NCI-H1436 (cell line): Measurements from ENCODE around the gene TEX38.
"Not testable (repeated sequence)": the region's sequence is repeated elsewhere in the genome, so short reads cannot be mapped to it uniquely, and the experiment has no call there.

Experiments used
- DNase-seq: peaks from one replicate; lab custom pipeline; 2025; lab: John Stamatoyannopoulos, UW

TEX38 gene

DNA sequence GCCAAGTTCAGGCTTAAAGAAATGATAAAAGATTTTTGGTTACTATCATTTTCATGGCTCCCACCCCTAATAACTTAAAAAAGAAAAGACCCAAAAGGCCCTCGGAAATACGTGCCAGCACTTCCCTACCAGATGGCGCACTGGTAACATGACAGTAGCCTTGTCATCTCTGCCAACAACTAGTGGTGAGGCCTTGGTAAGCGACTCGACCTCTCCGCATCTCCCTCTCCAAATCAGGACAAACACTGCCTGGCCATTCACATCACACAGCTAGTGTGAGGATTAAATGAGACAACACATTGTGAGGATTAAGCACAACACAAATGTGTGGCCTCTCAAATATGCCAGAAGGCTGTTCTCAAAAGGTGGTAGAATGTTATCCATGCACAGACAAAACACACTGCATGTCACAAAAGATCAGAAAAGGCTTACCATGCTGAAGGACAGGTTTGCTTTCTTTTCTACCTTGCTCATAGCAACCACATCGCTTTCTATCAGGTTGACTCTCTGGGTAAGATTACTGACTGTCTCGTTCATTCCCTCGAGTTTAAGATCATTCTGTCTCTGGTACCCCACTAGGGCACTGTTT lies 16.4 kb downstream of the TEX38 start:
- no peak for DNase-seq

DNA sequence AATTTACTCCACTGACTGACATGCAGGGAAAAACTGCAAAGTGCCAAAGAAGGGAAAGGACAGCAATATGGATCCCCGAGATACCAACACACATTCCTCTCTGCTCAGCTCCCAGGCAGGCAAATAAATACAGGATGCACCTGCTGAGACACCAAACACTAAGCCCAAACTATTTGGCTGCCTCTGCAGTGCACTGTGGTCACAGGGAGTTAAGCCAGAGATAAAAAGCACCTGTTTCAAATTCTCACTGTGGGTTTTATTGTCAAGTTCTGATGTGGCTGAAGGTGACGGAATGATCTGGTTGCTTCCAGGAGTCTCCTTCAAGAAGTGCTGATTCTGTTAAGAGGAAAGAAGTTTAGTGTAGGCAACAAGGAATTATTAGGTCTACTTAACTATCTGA lies 17.7 kb downstream of the TEX38 start:
- no peak for DNase-seq

DNA sequence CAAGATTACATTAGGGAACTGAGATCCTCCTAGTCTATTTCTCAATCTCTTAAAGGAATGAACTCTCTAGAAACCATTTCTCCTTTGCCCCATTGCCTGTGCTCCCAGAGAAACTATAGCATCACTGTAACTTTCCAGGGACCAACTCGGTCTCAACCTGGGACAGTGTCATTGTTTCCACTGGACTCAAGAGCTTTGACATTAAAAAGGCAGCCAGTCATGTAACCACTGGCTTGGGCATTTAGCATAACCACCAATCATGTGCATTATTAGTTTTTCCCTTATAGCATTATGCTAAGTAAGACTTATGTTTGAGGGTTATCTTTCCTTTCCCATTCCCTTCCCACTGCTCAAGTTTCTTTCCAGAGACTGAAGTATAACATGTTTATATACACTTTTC lies 18.2 kb downstream of the TEX38 start:
- DNase-seq: no peak

DNA sequence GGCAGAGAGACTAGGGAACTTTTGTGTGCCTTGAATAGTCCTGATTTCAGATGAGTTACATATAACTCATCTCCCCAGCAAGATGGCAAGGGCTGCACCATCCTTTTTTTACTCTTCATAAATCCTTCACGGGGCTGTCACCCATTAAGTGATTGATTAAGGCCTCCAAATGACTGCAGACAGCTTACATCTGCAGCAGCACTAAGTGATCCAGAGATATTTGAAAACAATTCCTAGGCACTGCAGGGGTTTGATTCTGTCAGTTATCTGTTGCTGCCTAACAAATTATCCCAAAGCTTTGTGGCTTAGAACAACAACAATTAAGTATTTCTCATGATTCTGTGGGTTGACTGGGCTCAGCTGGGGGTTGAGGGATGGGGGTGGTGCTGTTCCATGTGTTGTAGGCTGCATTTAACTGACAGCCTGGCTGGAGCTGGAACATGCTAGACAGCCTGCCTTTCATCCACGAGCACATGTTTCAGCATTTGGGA lies 19.3 kb downstream of the TEX38 start:
- no peak for DNase-seq

DNA sequence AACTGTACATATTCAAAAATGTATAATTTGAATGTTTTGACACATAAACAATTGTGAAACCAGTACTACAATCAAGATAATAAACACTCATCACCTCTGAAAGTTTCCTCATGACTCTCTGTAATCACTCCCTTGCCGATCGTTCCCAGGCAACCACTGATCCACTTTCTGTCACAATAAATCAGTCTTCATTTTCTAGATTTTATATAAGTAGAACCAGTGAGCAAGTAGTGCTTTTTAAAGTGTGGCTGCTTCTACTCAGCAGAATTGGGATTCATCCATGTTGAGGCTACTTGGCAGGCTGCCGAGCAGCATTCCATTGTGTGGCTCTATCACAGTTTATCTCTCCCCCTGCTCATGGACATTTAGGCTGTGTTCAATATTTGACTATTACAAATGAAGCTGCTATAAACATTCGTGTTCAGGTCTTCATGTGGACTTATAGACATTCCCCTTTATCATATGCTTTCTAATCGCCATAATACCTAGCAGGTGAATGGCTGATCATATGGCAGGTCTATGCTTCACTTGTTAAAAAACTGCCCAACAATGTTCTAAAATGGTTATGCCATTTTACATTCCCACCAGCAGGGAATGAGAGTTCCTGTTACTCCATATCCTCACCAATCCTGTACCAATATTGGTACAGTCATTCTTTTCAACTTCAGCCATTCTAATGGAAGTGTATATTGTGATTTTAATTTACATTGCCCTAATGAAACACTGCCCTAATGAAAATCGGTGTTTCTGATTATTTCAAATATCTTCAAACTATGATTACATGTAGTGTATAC lies 20.5 kb downstream of the TEX38 start:
- DNase-seq: no peak

DNA sequence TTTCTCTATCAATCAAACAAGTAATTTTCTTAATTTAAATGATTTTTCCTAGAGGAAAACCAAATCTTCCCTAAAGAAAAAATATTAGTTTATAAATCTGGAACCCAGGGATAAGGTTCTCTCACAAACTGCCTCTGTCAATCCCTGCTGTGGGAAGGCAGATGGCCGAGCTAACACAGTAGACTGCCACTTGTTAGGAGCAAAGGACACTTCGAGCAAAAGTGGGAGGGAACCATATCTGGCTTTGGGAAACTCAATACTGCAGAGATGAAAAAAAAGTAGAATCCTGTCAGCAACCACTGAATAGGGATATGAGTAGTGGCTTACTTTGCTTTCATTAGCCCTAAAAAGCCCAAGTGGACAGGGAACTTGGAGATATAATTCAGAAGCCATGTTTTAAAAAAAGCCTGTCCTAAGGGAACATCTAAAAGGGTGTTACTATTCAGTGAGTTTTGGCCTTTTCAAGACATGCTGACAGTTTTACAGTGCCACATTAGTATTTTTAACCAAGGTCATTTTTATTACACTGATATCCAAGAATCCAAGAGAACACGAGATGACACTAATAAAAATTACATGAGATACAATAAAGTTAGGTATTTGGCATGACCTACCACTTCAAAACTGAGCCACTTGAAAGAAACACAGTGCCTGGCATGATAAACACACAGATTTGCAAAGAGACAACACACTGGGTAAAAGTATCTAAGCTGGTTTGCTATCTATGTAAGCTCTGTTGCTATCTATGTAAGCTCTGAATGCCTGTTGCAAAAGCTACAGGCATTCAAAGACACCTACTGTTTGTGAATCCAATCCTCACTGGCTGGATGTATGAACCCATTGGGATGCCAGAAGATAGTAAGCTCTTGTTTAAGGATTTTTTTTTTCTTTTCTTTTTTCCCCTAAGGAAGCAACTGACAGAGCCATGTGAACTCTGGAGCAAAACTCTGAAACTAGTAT lies 21.4 kb downstream of the TEX38 start:
- no peak for DNase-seq

DNA sequence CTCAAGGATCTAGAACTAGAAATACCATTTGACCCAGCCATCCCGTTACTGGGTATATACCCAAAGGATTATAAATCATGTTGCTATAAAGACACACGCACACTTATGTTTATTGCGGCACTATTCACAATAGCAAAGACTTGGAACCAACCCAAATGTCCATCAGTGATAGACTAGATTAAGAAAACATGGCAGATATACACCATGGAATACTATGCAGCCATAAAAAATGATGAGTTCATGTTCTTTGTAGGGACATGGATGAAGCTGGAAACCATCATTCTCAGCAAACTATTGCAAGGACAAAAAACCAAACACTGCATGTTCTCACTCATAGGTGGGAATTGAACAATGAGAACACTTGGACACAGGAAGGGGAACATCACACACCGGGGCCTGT lies 23.0 kb downstream of the TEX38 start:
- not testable (repeated sequence) for DNase-seq

DNA sequence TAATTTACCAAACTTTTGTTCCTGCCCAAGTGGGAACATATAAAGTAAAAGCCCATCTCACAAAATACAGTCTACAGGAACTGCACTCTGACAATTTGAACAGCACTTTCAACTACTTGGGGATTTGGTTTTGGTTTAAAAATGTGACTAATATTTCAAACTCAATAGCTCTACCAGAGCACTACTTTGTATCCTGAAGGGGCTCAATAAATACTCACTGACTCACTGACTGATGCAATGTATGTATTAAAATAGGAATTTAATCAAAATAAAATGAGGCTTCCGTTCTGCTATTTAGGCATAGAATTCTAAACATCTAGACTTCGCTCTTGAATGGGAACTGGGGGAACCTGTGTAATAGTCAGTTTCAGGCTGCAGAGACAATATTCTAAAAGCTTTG lies 25.4 kb downstream of the TEX38 start:
- no peak for DNase-seq

DNA sequence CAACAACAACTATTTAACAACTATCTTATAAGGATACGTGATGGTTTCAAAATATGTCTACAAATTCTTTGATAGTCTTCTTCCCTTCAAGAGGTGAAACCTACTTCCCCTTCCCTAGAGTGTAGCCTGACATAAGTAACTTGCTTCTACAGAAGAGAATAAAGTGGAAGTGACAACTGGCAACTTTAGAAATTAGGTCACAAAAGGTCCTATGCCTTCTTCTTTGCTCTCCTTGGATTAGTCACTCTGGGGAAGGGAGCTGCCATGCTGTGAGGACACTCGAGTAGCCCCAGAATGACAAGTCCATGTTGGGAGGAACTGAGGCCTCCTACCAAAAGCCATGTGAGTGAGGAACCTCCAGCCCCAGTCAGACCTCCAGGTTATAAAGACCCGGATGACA lies 28.0 kb downstream of the TEX38 start:
- no peak for DNase-seq

DNA sequence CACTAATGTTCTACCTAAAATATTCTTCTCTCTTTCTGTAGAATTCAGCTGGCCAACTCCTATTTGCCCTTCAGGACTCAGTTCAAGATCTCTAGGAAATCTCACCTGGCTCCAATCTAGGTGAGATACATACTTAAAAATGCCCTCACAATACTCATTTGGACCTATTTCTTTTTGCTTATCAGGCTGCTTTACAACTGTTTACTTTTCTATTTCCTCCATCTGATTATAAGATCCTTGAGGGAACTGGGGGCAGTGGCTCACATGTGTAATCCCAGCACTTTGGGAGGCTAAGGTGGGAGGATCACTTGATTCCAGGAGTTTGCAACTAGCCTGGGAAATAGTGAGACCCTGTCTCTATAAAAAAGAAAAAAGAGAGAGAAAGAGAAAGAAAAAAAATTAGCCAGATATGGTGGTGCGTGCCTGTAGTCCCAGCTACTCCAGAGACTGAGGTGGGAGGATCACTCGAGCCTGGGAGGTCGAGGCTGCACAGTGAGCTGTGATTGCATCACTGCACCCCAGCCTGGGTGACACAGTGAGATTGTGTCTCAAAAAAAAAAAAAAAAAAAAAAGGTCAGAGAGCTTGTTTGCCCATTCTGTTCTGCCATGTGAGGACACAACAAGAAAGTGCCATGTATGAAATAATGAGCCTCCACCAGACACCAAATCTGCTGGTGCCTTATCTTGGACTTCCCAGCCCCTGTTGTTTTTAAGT lies 32.4 kb downstream of the TEX38 start:
- DNase-seq: no peak

DNA sequence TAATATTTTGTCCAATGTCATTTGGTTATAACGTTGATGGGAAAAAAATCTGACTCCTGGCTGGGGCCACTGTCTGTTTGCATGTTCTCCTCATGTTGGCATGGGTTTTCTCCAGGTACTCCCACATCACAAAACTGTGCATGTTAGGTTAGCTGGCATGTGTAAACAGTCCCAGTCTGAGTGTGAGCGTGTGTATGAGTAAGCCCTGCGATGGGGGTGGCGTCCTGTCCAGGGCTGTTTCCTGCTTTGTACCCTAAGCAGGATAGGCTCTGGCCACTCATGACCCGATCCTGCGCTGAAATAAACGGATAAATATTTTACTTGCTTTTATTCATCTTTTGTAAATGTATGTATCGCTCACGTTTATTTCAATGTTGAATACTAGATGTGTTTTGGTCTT lies 33.8 kb downstream of the TEX38 start:
- no peak for DNase-seq

DNA sequence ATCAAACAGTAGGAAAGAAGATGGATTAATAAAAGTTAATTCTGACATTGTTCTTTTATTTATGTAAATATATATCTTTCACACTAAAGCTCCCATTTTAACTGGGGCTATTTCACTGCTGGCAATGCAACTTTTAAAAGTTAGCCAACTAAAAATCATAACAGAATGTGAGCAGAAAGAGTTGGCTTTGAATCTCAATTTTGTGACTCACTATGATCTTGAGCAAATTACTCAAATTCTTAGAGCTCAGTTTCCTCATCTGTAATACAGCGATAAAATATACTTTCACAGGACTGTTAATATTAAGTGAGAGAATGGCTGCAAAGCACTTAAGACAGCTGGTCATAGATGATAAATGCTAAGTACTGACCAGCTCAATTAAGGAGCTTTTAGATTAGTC lies 36.5 kb downstream of the TEX38 start:
- DNase-seq: no peak

DNA sequence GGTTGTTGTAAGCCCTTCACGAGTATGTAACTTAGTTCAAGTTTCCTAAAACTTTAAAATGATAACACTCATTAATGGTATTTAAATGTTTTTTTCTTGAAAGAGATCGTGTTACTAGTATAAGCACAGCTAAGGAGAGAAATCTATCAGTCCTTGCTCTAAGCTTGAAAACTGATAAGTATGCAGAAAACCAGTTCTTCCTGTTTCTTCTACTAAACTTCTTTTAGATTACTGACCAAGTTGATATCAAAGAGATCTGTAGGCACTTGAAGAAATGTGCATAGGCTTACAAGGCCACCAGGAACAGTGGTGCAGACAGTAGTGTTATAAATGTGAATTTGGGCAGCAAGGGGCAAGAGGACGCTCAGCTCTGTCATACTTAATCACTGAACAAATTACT lies 43.3 kb downstream of the TEX38 start:
- no peak for DNase-seq

DNA sequence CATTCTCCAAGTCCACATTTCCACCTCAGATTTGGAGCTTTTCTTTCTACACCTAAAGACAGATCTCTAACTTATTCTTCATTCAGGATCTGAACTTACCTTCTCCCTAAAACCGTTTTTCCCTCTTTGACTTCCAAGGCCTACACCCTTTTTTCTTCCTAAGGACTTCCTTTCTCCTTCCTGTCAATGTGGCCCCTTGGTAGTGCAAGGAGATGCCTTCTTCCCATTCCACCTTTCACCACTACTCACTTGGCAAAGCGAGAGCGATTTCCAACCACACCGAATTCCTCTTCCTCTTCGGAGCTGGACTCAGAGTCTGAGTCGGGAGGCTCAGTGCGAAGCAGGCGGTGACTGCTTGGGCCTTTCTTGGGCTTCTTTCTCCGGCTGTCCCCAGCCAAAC lies 46.0 kb downstream of the TEX38 start:
- DNase-seq: no peak

DNA sequence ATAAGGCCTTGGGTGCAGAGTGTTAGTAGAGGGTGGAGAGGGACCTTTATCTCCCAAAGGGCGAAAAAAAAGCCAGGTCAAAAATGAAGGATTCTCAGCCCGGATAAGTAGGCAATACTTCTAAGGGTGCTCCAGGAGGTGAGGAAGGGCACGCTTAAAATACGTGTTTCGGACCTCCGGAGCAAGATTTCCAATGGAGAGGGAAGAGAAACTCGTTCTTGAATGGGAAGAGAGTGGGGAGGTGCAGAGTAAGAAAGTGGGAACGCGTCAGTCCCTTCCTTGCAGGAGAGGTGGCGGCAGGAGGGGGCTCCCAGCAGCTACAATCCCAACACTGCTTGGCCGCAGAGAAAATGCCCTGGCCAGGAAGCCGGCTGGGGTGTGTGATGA lies 46.7 kb downstream of the TEX38 start:
- DNase-seq: no peak

DNA sequence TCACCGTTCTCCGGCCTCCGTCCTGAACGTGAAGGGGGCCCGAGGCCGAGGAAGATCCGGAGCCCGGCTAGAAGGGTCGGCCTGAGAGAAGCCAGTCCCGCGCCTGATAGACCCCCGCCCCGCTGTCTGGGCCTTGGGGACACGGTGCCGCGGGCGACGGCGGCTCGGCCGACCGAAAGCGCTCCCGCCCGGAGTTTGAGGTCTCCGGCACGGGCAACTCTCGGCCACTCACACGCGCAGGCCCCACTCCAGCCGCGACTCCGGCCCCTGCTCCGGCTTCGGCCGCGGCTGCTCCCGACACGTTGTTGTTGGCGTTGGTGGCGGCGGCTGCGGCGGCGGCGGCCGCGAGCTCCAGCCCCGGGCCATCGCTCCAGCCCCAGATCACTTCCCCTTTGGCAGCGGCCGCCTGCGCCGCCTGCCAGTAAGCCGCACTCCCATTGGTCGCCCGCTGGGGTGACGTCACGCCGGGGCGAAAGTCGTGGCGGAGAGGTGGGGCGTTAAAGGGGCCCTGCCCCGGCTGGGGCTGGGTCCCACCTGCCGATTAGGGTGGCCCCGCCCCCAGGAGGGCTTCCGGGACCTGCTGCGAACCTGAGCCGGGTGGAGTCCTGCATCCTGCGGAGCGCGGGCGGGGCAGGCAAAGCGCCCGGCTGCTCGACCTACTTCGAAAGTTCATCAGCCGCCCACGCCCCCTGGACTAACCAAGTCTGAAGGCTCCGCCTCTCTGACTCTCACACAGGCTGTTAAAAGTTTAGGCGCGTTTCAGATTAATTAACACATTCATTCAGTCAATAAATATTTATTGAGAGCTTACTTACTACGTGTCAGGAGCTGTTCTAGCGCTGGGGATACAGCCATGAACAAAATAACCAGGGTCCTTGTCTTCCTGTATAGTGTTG lies 47.3 kb downstream of the TEX38 start, which contains the start of gene EFCAB14:
TSS of gene EFCAB14 (minus strand) at position 388 of the 896 bp plus-strand sequence. CDS start 1,027 bp downstream, outside the sequence.
- peak; percentile 96 for DNase-seq

DNA sequence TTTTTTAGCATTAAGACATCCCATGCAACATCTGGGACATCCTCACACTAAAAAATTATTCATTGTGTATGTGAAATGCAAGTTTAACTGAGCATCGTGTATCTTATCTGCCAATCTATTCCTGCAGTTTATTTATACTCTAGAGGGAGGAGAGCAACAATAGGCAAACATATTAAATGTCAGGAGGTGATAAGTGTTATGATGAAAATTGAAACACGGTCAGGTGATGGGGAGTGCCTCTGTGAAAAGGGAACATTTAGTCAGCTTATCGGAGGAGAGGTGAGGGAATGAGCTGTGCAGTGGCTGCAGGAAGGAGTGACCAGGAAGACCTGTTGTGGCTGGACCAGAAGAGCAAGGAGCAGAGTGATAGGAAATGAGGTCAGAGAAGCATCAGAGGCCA lies 48.0 kb downstream of the TEX38 start:
- peak; percentile 4 for DNase-seq

DNA sequence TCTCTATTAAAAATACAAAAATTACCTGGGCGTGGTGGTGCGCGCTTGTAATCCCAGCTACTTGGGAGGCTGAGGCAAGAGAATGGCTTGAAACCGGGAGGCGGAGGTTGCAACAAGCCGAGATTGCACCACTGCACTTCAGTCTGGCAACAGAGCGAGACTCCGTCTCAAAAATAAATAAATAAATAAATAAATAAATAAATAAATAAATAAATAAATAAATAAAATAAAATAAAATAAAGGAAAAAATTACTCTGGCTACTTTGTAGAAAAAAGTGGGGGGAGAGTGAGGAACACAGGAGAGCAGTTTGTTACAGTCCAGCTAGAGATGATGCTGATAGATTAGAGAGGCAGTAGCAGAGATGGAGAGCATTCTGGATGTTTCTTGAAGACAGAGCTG lies 48.7 kb downstream of the TEX38 start:
- DNase-seq: not testable (repeated sequence)

DNA sequence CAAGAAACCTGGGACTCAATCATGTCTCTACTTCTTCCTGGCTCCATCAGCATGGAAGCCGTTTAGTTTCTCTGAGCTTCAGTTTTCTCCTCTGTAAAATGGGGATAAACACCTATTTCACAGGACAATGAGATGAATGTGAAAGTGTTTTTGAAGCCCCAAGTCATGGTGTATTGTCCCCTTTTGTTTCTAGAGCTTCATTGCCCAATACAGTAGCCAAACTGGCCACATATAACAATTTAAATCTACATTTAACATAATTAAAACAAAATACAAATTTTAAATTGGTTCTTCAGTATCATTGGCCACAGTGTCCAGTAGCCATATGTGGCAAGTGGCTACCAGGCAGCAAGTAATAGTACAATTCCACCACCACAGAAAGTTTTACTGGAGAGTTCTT lies 49.5 kb downstream of the TEX38 start:
- no peak for DNase-seq

DNA sequence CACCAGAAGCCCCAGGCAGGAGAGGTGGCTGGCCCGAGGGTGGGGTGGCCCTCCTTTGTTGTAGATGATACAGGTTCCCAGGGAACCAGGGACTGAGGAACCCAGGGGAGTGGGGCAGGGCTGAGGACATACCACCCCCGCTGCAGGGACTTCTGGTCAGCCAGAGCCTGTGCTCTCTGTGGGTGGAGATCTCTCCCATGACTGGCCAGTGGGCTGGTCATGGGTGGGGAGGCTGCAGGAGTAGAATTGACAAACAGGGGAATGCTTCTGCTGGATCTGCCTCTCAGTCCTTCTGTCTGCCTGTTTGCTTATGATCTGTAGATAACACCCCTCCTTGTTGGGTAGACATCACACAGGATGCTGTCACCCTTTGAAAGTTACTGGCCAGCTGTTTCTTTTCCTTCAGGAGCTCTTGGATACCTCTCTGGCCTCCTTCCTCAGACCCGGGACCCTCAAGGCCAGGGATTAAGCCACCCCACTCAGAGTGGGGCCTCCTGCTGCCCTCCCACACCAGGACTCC lies 50.1 kb downstream of the TEX38 start:
- DNase-seq: no peak
